HG02678 (cell line): ENCODE data around the gene CLEC4D.
"Not testable (repeated sequence)": the region's sequence is repeated elsewhere in the genome, so short reads cannot be mapped to it uniquely, and the experiment has no call there.

Experiments
- ATAC-seq: cut with Tn5 transposase; IDR thresholded peaks from one replicate; pipeline ENCODE4 v1.9.1; 2021; ENCODE audit warnings: mild to moderate bottlenecking, moderate library complexity; ENCODE audit not compliant: unreplicated experiment

The CLEC4D gene

GRCh38 chr12:8513256-8513655 is at the start of gene CLEC4D:
Gene CLEC4D, plus strand, starts transcription at chr12:8513503. Its CDS starts 230 bp downstream, at chr12:8513733.
- no peak for ATAC-seq

- ATAC-seq: no peak
Measured at GRCh38 chr12:8465301-8465996, 47.9 kb upstream of the CLEC4D start.

GRCh38 chr12:8466241-8466640 is 47.1 kb upstream of the CLEC4D start:
- ATAC-seq: no peak

- ATAC-seq: no peak
Measured at GRCh38 chr12:8471090-8471489, 42.2 kb upstream of the CLEC4D start.

GRCh38 chr12:8475508-8476203 is 37.6 kb upstream of the CLEC4D start:
- ATAC-seq: no peak

GRCh38 chr12:8482571-8483061 is 30.7 kb upstream of the CLEC4D start:
- no peak for ATAC-seq

GRCh38 chr12:8483079-8483478 is 30.2 kb upstream of the CLEC4D start:
- no peak for ATAC-seq

- ATAC-seq: no peak
Measured at GRCh38 chr12:8491646-8492530, 21.4 kb upstream of the CLEC4D start.

- peak; percentile 98 for ATAC-seq
Measured at GRCh38 chr12:8493084-8493483, 20.2 kb upstream of the CLEC4D start.

GRCh38 chr12:8495671-8496070 is 17.6 kb upstream of the CLEC4D start:
- not testable (repeated sequence) for ATAC-seq

- ATAC-seq: not testable (repeated sequence)
Measured at GRCh38 chr12:8496074-8496473, 17.2 kb upstream of the CLEC4D start.

GRCh38 chr12:8499616-8500015 is 13.7 kb upstream of the CLEC4D start:
- ATAC-seq: no peak

- no peak for ATAC-seq
Measured at GRCh38 chr12:8501720-8502119, 11.6 kb upstream of the CLEC4D start.

GRCh38 chr12:8504351-8504750 is 9.0 kb upstream of the CLEC4D start:
- no peak for ATAC-seq

GRCh38 chr12:8507596-8507995 is 5.7 kb upstream of the CLEC4D start:
- ATAC-seq: no peak

- no peak for ATAC-seq
Measured at GRCh38 chr12:8508223-8508622, 5.1 kb upstream of the CLEC4D start.

- no peak for ATAC-seq
Measured at GRCh38 chr12:8508910-8509841, 4.1 kb upstream of the CLEC4D start.

- no peak for ATAC-seq
Measured at GRCh38 chr12:8517971-8518370, 4.7 kb downstream of the CLEC4D start.

- no peak for ATAC-seq
Measured at GRCh38 chr12:8519171-8519570, 5.9 kb downstream of the CLEC4D start.
